HG03558 (cell line): Measurements from ENCODE around the gene SEMA5B.

Experiments
- ATAC-seq: cut with Tn5 transposase; IDR thresholded peaks from one replicate; pipeline ENCODE4 v1.9.1; 2021; ENCODE audit warnings: moderate number of reproducible peaks; ENCODE audit not compliant: unreplicated experiment; ENCODE audit errors: extremely low read depth

Gene SEMA5B

DNA sequence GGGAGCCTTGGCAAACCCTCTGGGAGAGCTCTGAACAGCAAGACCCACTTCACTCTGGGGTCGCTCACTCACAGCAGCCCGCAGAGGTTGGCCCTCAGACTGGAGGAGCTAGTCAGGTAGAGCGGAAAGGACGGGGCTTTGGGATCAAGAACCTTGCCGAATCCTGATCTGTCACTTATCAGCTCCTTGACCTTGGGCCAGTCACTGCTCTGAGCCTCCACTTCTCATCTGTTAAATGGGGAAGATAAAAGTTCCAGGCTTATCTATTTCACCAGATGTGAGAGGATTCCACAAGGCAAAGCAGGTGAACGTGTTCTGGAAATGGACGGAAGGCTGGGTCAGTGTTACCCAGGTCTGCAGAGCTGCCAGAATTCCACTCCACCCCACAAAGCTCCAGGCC lies 29.4 kb downstream of the SEMA5B start:
- no peak for ATAC-seq

GRCh38 chr3:122996038-122996580 lies 31.5 kb downstream of the SEMA5B start:
- no peak for ATAC-seq

DNA sequence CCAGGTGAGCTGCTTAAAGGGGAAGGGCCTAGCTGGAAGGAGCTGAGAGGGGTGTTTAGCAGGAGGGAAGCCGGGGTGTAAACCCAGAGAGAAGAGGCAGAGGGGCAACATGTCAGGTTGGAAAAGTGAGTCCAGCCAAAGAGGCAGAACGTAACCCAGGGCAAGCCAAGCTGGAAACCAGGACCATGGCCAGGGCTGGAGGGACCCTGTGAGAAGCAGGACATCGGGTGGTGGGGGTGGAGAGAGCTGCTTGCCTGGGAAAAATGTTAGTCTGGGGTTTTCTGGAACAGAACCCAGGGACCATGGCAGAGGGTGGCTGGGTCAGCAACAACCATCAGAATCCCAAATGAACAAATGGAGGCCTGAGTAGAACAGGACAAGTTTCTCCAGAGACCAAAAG lies 32.6 kb downstream of the SEMA5B start:
- no peak for ATAC-seq

GRCh38 chr3:122993124-122993978 lies 34.2 kb downstream of the SEMA5B start:
- no peak for ATAC-seq

DNA sequence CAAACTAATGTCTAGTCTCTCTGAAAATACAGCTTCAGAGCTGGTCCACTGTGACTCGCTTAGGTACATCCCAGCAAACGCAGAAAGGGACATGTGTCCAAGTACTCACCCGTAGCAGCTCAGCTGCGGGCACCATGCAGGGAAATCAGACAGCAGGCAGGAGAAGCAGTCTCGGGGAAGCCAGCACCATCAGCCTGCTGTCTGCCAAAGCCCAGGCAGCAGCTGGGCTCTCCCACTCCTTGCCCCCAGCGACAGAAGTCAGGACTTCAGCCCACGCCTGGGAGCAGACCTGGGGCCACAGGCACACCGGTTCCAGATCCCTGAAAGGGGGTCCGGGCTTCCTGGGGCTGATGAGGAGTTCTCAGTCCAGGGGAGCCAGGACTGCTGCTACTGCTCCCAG lies 34.9 kb downstream of the SEMA5B start:
- ATAC-seq = no peak

- ATAC-seq = no peak
Measured at GRCh38 chr3:122992133-122992532, 35.4 kb downstream of the SEMA5B start.

- ATAC-seq = no peak
Measured at GRCh38 chr3:122991236-122991985, 36.2 kb downstream of the SEMA5B start.

DNA sequence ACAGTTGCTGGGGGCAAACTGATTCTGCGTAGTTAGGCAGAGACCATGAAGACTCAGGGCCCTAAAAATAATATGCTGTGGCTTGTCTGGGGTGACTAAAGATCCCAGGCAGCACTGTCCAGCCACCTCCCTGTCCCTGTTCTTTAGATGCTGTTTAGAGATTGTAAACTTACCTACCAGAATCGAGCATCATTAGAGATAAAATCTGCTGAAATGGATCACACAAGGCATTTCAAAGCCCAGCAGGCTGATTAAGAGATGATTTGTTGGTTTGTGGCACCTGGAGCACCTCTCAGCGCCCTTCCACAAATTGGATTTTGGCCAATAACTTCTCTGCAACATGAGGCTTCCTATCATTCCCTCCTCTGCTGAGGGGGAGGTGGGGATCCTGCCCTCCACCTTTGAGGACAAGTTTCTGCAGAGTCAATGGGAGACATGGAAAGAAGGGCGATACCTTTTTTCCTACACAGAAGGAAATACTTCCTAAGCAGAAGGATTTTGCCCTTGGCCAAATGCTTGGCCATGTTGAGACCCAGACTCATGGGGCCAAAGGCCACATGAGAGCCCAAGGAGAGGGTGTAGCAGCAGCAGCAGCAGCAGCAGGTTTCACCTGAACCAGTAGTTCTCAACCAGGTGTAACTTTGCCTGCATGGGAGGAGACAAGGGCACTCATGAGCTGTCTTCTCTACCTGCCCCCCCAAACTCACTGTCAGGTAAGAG lies 37.5 kb downstream of the SEMA5B start:
- no peak for ATAC-seq

DNA sequence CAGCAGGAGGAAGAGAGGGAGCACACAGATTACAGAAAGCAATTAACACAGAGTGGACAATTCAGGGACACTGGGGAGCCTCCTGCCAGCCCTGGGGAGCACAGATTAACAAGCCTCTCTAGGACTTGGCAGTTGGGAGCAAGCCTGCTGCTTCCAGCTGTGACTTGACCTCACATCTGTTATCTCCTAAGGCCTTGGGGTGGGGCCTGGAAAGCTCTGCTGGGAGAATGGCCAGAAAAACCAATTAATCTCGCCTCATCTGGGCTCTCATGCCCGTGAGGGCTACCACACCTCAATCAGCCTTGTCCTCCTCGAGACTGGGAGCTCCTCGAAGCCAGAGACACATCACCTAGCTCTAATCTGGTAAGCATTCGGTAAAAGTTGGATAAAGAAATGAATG lies 39.1 kb downstream of the SEMA5B start:
- ATAC-seq = no peak

- ATAC-seq = no peak
Measured at GRCh38 chr3:122987736-122988319, 39.7 kb downstream of the SEMA5B start.

DNA sequence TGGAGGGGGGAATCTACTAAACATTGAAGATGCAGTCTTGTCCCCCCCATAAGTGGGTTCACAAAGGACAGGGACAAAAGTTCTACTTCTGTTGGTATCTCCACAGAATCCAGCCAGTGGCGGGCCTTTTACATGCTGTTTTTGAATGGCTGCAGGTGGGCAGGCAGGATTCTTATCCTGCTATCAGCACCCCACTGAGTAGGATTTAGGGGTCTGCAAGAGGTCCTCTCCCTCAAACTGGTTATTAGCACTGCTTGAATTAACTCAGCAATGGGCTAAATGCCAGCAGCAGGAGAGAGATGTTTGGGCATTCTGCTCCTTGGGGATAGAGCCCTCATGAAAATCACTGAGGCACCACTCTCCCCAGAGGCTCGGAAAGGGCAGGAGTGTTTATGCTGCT lies 40.3 kb downstream of the SEMA5B start:
- ATAC-seq = no peak

- ATAC-seq = no peak
Measured at GRCh38 chr3:122986693-122987179, 40.8 kb downstream of the SEMA5B start.

DNA sequence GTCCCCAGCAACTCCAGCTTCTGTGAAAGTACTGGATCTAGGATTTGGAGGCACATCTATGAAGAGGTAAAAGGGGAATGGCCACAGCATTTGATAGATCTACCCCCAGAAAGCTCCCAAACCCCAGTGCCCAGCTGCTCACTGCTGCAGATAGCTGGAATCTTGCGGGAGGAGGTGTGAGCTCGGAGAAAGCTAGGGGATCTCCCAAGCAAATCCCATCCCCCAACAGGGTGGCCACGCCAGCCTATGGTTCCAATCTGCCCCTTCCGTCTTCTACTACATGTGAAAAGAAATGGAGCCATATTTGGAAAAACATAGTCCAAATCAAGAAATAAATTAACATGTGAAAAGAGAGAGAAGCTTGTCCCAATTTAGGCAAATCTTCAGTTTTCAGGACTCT lies 42.0 kb downstream of the SEMA5B start:
- no peak for ATAC-seq

GRCh38 chr3:122984650-122985049 lies 42.9 kb downstream of the SEMA5B start:
- no peak for ATAC-seq

GRCh38 chr3:122984007-122984406 lies 43.6 kb downstream of the SEMA5B start:
- ATAC-seq = no peak

- ATAC-seq = no peak
Measured at GRCh38 chr3:122982216-122983185, 45.1 kb downstream of the SEMA5B start.

DNA sequence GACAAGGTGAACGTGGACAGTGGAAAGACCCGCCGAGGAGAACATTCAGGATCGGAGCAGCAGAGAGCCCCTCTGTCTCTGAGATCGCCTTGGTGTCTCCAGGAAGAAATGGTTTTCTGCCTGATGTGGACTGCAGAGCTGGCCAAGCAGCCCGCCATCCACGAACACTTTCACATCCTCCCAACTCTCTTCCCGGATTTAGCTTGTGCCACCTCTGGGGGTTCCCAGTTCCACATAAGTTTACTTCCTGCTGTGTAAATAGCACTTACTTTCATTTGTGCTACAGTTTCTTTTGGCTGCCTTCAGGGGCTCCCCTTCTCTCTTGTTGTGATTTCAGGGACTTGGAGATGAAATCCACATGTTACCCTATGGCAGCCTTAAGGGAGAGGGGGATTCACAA lies 48.4 kb downstream of the SEMA5B start:
- no peak for ATAC-seq

DNA sequence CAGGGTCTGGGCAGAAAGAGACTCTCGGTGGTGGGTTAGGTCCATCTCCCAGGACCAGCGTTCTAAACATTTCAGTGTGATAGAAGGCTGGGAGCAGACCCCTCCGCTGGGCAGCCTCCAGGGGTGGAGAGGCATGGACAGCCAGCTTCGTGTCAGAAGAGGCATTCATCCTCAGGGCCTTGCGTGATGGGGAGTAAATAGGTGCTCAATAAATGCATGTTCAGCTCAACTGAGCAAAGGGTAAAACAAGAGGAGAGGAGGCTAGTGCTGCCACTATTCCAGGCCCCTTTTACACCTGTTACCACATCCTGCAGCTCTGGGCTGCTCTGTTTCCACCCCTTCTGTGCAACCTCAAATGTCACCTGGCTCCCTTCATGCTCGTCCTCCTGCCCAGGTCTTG lies 49.0 kb downstream of the SEMA5B start:
- no peak for ATAC-seq
